ENCODE results near the gene DMAP1. TPM values are rescaled to one million over a fixed set of nuclear protein-coding genes. Genes with fewer than 3 reads are reported as not detected.

Gene DMAP1
- total RNA-seq, 1 donor = 19.9 TPM

DNA sequence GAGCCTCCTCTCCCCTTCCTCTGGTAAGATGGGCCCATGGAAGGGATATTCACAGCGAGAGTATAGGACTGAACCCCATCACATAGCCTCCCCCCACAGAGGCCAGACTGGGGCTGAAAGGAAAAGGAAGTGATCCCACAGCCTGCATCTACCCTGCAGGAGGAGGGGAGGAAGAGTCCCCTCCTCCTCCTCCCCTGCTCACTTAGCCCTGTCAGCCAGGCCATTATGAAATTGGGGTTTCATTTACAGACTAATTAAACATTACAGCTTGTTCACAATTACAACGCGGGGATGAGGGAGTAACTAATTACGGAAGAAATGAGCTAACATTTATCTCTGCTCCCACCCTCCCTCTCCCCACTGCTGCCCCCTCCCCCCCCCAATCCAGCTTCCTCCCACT lies 25.4 kb downstream of the DMAP1 start:
- Histone ChIP-seq H3K27me3 (ENCODE audit: insufficient read depth, low read length) (no peaks in the 10 kb centered on the region), H3K36me3 (ENCODE audit: insufficient read depth, low read length) (no peaks in the 10 kb centered on the region), H2AFZ (ENCODE audit: low read length) (no peak overlapping the region), H3K9me3 (ENCODE audit: low read depth, low read length) (no peaks in the 10 kb centered on the region), H4K20me1 (ENCODE audit: insufficient read depth, low read length) (peaks cover 5% of the 10 kb centered on the region), H3K4me3 (ENCODE audit: insufficient read depth, low read length) (no peak overlapping the region), H3K4me1 (ENCODE audit: insufficient read depth, low read length) (peaks cover 20% of the 10 kb centered on the region), H3K27ac (ENCODE audit: low read depth, low read length) (no peak overlapping the region), H3K4me2 (ENCODE audit: insufficient read depth, low read length) (no peak overlapping the region), H3K79me2 (ENCODE audit: insufficient read depth, low read length) (no peaks in the 10 kb centered on the region)
- TF ChIP-seq CTCF (IDR thresholded peaks at IDR 0.05; ENCODE audit: extremely low read depth, low read depth, low read length) = no peak
- no peak for DNase-seq (ENCODE audit: insufficient read length, low spot score, missing footprints)

DNA sequence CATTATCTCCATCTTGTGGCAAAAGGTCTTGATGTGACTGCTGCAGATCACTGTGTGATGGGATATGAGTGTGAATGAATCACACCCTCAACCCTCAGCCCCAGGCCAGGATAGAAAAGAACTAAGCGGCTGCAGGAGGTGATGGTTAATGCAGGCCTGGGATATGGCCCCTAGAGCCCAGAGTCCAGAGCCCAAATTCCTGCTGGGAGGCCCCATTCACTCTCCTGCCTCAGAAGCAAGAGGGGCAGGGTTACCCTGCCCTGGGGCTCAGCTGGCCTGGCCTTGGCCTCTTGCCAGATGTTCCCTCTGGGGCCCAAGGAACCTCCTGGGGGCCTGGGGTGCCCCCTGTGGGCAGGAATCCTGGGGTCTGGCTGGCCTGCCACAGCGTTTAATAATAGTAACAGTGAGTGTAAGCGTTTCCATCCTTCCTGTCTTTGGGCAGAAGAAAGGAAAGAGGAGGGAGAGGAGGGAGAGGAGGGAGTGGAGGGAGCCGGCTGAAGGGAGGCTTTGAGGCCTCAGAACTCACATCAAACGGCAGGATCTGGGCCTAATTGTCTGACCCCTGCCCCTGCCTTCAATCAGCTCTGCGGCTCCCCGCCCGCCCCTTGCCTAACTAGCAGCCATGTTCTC lies 26.2 kb downstream of the DMAP1 start:
- H3K4me3 ChIP-seq (ENCODE audit: insufficient read depth, low read length) = no peak overlapping the region
- H3K27ac ChIP-seq (ENCODE audit: low read depth, low read length) = peak overlapping the region; percentile 60
- H3K4me1 ChIP-seq (ENCODE audit: insufficient read depth, low read length) = peaks cover 20% of the 10 kb centered on the region
- peak; percentile 91 for DNase-seq (ENCODE audit: insufficient read length, low spot score, missing footprints)
- H3K4me2 ChIP-seq (ENCODE audit: insufficient read depth, low read length) = no peak overlapping the region
- H4K20me1 ChIP-seq (ENCODE audit: insufficient read depth, low read length) = peaks cover 5% of the 10 kb centered on the region
- no peak overlapping the region for H2AFZ ChIP-seq (ENCODE audit: low read length)
- TF ChIP-seq CTCF (IDR thresholded peaks at IDR 0.05; ENCODE audit: extremely low read depth, low read depth, low read length) = peak; percentile 45
- H3K36me3 ChIP-seq (ENCODE audit: insufficient read depth, low read length) = no peaks in the 10 kb centered on the region
- H3K27me3 ChIP-seq (ENCODE audit: insufficient read depth, low read length) = no peaks in the 10 kb centered on the region
- no peaks in the 10 kb centered on the region for H3K9me3 ChIP-seq (ENCODE audit: low read depth, low read length)
- no peaks in the 10 kb centered on the region for H3K79me2 ChIP-seq (ENCODE audit: insufficient read depth, low read length)

GRCh38 chr1:44239961-44240371 lies 26.7 kb downstream of the DMAP1 start:
- no peaks in the 10 kb centered on the region for H3K36me3 ChIP-seq (ENCODE audit: insufficient read depth, low read length)
- H3K79me2 ChIP-seq (ENCODE audit: insufficient read depth, low read length) = no peaks in the 10 kb centered on the region
- DNase-seq (ENCODE audit: insufficient read length, low spot score, missing footprints) = no peak
- H3K9me3 ChIP-seq (ENCODE audit: low read depth, low read length) = no peaks in the 10 kb centered on the region
- H3K27ac ChIP-seq (ENCODE audit: low read depth, low read length) = peak overlapping the region; percentile 60
- H2AFZ ChIP-seq (ENCODE audit: low read length) = no peak overlapping the region
- H3K4me3 ChIP-seq (ENCODE audit: insufficient read depth, low read length) = no peak overlapping the region
- H4K20me1 ChIP-seq (ENCODE audit: insufficient read depth, low read length) = peaks cover 5% of the 10 kb centered on the region
- no peak overlapping the region for H3K4me2 ChIP-seq (ENCODE audit: insufficient read depth, low read length)
- H3K4me1 ChIP-seq (ENCODE audit: insufficient read depth, low read length) = peaks cover 20% of the 10 kb centered on the region
- TF ChIP-seq CTCF (IDR thresholded peaks at IDR 0.05; ENCODE audit: extremely low read depth, low read depth, low read length) = no peak
- H3K27me3 ChIP-seq (ENCODE audit: insufficient read depth, low read length) = no peaks in the 10 kb centered on the region

DNA sequence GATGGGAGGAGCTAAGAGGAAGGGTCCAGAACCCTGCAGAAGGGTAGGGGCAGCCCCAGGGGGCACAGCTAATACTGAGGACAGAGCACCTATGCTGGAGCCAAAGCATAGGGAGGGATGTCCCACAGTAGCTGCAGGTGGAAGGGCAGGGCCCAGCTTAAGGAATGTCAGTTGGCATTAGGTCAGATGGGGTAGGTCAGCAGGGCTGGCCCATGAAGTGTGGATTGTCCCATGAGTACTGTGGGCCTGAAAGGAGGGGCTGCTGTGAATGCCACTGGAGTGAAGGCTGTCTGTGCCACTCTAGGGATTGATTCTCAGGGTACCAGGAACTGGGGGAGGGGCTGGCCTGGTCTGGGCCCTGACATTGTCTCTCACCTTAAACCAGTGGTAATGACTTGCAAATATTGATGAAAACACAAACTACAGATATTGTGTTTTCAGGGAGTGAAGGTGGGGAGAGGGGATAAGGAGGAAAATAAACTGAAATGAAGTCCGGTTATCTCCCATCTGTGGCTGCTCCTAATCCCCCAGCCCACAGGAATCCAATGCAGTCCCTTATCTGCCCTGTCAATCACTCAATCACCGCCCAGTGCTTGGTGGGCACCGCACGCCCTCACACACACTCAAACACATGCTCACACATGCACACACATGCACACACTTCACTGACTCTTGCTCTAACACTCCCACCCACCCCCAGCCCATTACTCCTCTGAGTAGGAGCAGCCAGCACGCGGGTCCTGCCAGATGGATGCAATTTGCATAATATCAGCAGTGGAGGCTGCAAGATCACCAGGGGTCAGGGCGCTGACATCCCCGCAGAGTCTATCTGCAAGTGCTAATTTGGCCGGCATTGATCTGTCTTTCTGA lies 27.8 kb downstream of the DMAP1 start:
- TF ChIP-seq CTCF (IDR thresholded peaks at IDR 0.05; ENCODE audit: extremely low read depth, low read depth, low read length) = no peak
- Histone ChIP-seq H3K79me2 (ENCODE audit: insufficient read depth, low read length) (no peaks in the 10 kb centered on the region), H3K4me1 (ENCODE audit: insufficient read depth, low read length) (peaks cover 20% of the 10 kb centered on the region), H3K9me3 (ENCODE audit: low read depth, low read length) (no peaks in the 10 kb centered on the region), H3K27me3 (ENCODE audit: insufficient read depth, low read length) (no peaks in the 10 kb centered on the region), H3K4me2 (ENCODE audit: insufficient read depth, low read length) (no peak overlapping the region), H3K4me3 (ENCODE audit: insufficient read depth, low read length) (no peak overlapping the region), H2AFZ (ENCODE audit: low read length) (no peak overlapping the region), H3K27ac (ENCODE audit: low read depth, low read length) (peak overlapping the region; percentile 60), H3K36me3 (ENCODE audit: insufficient read depth, low read length) (no peaks in the 10 kb centered on the region), H4K20me1 (ENCODE audit: insufficient read depth, low read length) (peaks cover 12% of the 10 kb centered on the region)
- no peak for DNase-seq (ENCODE audit: insufficient read length, low spot score, missing footprints)
